Measurements from ENCODE around the gene AHNAK2.
A peak's percentile ranks its signal among the peaks of the same experiment; 100 is the strongest.

DNA sequence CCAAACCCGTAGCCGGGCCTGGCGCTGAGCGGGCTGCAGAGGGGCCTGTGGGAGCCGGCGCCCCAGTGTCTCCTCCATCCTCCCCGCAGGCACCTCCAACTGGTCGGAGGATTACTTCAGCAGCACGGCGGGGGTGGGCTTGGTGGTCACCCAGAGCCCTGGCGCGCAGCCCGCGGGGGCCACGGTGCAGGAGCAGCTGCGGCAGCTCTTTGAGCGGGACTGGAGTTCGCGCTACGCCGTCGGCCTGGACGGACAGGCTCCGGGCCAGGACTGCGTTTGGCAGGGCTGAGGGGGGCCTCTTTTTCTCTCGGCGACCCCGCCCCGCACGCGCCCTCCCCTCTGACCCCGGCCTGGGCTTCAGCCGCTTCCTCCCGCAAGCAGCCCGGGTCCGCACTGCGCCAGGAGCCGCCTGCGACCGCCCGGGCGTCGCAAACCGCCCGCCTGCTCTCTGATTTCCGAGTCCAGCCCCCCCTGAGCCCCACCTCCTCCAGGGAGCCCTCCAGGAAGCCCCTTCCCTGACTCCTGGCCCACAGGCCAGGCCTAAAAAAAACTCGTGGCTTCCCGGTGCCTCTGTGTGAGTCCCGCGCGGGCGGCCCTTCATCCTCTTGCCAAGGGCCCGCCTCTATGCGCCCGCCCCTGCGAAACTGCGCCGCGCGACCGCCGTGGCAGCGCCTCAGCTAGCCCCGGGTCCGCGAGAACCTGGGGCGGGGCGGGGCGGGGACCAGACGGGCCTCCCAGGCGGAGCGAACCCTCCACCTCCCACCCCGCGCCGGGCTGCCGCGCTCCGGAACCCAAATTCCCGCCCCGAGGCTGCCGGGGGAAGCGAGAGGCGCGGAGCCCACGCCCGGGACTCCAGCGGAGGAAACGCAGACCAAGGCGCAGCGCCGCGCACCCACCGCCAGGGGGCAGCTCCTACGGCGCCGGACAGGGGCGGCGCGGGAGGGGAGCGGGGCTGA lies 45.2 kb downstream of the AHNAK2 start:
- no peak for TF ChIP-seq POLR2A (IDR thresholded peaks at IDR 0.05; ENCODE audit: extremely low read depth, insufficient read length)
- TF ChIP-seq, protein P1, sequence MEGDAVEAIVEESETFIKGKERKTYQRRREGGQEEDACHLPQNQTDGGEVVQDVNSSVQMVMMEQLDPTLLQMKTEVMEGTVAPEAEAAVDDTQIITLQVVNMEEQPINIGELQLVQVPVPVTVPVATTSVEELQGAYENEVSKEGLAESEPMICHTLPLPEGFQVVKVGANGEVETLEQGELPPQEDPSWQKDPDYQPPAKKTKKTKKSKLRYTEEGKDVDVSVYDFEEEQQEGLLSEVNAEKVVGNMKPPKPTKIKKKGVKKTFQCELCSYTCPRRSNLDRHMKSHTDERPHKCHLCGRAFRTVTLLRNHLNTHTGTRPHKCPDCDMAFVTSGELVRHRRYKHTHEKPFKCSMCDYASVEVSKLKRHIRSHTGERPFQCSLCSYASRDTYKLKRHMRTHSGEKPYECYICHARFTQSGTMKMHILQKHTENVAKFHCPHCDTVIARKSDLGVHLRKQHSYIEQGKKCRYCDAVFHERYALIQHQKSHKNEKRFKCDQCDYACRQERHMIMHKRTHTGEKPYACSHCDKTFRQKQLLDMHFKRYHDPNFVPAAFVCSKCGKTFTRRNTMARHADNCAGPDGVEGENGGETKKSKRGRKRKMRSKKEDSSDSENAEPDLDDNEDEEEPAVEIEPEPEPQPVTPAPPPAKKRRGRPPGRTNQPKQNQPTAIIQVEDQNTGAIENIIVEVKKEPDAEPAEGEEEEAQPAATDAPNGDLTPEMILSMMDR (IDR thresholded peaks at IDR 0.05; ENCODE audit: low read depth, low read length) = peak; percentile 52

Measured in NB4 (cell line).